CD1c-positive myeloid dendritic cell (primary cell): Measurements from ENCODE around the gene RPS28.
"Not testable (repeated sequence)": the region's sequence is repeated elsewhere in the genome, so short reads cannot be mapped to it uniquely, and the experiment has no call there.

ENCODE experiments used
- DNase-seq: peaks from one replicate; pipeline ENCODE4 v3.0.0-alpha.2; 2016; ENCODE audit errors: extremely low spot score

RPS28 gene

DNA sequence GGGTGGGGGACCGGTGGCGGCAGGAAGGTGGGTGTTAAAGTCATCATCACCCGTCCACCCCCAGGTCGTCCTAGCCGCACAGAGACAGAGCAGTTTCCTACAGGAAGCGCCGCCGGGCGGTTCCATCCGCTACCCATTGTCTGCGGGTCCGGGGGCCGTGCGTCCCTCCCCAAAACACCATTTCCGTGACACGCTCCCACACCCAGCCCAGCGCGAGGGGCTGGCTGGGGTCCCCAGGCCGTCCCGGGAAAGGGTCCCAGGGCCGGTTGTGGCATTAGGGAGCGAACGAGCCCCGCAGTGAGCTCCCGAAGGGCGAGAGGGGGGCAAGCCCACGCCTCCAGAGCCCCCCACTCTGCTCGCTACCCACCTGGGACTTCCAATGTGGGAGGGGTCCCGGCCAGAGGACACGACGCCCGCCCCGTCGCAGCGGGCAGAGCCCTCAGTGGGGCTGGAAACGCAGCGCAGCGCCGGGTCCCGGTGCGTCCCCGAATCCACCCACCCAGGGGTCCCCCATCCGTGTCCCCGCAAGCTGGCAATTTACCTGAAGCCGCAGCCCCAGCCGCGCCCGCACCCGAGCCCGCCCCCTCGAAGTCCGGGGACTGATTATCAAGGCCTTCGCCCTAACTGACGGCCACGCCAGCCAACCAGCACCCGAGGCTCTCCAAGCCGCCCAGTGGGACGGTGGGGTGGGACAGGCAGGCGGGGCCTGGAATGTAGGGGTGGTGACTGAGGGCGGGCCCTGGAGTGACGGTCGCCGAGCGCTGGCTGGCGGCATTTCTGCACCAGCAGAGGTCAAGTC, 21.6 kb downstream of the RPS28 start, which contains the start of gene KANK3:
TSS of gene KANK3 (minus strand) at position 579 of the 799 bp plus-strand sequence. CDS start 5,434 bp downstream, outside the sequence.
- DNase-seq = peak; percentile 94

DNA sequence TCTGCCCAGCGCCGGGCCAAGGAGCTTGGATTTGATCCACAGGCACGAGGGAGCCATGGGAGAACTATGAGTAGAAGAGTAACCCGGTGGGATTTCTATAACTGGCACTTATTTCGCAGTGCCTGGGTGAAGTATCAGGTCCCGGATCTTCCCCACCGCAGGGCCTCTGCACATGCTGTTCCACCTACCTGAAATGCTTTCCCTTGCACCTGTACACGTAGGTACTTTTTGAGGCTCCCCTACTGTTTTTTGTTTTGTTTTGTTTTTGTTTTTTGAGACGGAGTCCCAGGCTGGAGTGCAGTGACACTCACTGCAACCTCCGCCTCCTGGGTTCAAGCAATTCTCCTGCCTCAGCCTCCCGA, 22.2 kb downstream of the RPS28 start:
- DNase-seq = no peak

DNA sequence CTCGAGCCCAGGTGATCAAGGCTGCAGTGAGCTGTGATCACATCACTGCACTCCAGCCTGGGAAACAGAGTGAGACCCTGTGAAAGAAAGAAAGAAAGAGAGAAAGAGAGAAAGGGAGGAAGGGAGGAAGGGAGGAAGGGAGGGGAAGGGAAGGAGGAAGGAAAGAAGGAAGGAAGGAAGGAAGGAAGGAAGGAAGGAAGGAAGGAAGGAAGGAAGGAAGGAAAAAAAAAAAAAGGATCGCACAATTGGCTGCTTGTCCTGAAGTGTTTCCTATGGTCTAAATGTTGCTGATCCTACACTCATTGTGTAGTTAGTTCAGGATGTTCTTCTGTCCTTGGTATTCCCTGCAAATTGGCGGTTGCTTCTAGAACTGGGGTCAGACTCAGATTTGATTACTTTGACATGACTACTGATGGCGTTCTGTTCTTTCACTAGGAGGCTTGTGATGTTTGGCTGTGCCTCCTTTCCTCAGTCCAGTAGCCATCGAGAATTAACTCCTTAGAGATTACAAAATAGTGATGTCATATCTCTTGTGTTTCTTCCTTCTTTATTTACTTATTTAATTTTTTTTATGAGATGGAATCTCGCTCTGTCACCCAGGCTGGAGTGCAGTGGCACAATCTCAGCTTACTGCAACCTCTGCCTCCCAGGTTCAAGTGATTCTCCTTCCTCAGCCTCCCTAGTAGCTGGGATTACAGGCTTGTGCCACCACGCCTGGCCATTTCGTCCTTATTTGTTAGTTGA, 28.5 kb downstream of the RPS28 start:
- DNase-seq = not testable (repeated sequence)

DNA sequence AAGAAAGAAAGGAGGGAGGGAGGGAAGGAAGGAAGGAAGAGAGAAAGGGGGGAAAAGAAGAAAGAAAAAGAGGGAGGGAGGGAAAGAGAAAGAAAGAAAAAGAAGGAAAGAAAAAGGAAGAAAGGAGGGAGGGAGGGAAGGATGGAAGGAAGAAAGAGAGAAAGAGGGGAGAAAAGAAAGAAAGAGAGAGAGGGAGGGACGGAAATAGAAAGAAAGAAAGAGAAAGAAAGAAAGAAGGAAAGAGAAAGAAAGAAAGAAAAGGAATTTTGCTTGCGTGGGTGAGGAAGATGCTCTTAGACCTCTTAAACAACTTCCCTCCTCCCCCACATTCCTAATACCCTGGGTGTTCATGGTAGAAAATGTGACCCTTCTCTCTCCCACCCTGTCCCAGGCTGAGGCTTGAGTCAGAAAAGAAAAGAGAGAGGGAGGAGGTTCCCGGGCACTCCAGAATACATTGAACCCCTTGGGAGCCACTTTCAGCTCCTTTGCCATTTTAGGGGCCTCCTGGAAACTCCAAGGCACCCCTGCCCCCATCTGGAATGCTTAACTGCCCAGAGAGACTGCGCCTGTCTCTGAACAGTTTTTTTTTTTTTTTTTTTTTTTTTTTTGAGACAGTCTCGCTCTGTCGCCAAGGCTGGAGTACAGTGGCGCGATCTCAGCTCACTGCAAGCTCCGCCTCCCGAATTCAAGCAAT, 31.0 kb downstream of the RPS28 start:
- DNase-seq = peak; percentile 36

DNA sequence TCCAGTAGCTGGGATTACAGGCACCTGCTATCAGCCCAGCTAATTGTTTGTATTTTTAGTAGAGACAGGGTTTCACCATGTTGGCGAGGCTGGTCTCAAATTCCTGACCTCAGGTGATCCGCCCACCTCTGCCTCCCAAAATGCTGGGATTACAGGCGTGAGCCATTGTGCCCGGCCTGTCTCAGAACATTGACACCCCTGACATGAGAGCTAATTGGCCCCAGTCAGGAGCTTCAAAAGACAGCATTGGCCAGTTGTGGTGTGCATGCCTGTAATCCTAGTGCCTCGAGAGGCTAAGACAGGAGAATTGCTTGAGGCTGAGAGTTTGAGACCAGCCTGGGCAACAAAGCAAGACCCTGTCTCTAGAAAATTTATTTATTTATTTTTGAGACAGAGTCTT, 31.5 kb downstream of the RPS28 start:
- not testable (repeated sequence) for DNase-seq

DNA sequence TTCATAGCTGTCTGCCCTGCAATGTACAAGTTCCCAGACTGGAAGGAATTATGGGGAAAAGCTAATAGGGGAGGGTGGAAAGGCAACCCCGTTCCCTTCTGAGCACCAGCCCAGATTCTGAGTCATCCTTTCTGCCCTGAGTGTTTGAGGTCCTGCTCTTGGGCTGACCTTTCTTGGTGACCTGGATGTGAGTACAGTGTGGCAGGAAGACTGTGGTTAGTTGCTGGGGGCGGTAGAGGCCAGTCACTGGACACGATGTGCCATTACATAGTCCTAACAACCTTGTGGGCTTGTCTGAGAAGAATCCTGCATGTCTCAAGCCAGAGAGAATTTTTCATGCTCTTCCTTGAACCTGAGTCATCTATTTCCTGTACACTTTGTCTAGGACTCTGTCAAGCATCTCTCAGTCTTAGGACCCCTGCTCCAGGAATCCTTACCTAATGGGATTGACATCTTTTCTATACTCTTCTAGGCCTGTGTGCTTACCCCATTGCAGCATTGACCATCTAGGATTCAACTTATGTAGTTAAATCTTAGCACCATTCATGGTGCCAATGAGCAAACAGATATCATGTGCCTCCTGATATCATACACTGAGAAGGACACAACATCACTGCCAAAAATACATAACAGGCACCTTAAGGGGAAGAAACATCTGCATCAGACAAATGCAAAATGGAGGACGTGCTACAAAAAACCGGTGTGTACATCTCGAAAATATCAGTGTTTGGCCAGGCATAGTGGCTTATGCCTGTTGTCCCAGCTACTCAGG, 34.5 kb downstream of the RPS28 start:
- DNase-seq = peak; percentile 88

DNA sequence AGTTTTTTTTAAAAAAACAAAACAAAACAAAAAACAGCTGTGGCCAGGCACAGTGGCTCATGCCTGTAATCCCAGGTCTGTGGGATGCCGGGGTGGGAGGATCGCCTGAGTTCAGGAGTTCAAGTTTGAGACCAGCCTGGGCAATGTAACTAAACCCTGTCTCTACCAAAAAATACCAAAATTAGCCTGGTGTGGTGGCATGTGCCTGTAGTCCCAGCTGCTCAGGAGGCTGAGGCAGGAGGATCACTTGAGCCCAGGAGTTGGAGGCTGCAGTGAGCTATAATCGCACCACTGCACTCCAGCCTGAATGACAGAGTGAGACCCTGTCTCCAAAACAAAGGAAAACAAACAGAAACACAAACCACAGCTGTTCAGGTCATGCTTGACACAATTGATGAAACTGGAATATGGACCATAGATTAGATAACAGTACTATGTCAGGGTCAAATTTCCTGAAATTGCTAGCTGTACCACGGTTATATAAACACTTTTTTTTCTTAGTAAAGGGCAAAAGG, 35.8 kb downstream of the RPS28 start:
- no peak for DNase-seq

DNA sequence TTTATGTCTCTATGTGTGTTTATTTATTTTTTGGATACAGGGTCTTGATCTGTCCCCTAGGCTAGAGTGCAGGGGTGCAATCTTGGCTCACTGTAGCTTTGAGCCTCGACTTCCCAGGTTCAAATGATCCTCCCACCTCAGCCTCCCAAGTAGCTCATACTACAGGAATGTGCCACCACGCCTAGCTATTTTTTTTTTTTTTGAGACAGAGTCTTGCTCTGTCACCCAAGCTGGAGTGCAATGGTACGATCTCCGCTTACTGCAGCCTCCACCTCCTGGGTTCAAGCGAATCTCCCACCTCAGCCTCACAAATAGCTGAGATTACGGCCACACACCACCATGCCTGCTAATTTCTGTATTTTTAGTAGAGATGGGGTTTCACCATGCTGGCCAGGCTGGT, 37.7 kb downstream of the RPS28 start:
- no peak for DNase-seq

DNA sequence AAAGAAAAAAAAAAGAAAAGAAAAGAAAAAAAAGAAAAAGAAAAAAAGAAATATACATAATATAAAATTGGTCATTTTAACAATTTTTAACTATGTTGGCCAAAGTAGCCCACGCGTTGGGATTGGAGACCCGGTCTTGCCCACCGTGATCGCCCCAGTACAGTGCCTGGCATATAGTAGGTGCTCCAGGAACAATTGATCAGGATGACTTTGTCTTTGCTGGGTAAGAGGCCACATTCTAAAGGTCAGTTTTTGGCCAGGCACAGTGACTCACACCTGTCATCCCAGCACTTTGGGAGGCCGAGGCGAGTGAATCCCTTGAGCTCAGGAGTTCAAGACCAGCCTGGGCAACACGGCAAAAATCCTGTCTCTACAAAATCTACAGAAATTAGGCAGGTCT, 38.9 kb downstream of the RPS28 start:
- no peak for DNase-seq

DNA sequence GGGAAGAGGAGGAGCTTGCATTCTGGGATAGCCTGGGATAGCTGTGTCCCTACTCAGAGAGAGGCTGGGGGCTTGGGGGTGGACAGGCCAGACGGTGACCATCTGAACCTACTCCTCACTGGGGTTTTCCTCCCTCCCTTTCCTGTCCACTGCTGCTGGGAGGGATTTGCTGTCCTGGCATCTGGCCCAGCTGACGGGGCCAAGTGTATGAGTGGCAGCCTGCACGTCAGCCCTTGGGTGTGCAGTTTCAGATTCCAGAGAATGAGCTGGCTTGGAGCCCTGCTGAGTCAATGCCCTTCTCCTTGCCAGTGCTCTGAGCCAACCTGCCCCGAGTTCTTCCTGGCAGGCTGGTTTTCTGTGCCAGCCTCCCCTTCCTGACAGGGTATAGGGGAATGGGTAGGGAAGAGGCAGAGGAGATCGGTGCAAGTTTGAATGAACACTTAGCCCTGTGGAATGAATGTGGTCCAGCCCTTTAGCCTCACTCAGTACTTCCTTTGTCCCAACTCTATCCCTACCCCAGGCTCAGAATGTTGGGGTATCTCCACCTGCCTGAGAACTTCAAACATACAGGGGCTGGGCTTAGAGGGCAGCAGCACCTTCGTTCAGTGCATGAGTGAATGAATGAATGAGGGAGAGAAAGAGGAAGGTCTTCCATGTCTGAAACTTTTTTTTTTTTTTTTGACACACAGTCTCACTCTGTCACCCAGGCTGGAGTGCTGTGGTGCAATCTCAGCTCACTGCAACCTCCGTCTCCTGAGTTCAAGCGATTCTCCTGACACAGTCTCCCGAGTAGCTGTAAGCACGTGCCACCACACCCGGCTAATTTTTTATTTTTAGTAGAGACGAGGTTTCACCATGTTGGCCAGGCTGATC, 40.9 kb downstream of the RPS28 start:
- DNase-seq = peak; percentile 91

DNA sequence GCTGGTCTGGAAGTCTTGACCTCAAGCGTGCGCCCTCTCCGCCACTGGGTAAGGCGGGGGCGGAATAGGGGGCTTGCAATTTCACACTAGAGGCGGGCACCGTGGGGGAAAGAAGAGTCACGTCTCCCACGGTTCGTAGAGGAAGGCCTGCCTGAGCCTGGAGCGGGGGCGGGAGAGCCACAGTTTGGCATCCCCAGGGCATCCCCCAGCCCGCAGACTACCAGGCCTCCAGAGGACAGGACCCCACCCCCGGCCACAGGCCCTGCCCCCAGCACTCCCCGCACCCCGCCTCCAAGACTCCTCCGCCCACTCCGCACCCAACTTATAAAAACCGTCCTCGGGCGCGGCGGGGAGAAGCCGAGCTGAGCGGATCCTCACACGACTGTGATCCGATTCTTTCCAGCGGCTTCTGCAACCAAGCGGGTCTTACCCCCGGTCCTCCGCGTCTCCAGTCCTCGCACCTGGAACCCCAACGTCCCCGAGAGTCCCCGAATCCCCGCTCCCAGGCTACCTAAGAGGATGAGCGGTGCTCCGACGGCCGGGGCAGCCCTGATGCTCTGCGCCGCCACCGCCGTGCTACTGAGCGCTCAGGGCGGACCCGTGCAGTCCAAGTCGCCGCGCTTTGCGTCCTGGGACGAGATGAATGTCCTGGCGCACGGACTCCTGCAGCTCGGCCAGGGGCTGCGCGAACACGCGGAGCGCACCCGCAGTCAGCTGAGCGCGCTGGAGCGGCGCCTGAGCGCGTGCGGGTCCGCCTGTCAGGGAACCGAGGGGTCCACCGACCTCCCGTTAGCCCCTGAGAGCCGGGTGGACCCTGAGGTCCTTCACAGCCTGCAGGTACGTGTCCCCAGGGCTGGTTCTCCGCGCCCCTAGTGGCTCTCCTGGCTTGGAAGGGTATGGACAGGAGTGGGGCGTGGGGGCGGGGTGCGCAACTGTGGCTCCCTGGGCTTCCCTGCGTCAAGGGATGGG, 42.8 kb downstream of the RPS28 start, which contains the start of gene ANGPTL4:
TSS of gene ANGPTL4 (plus strand) at position 353 of the 969 bp plus-strand sequence. CDS start at position 520, 167 bp downstream.
- DNase-seq = peak; percentile 47

DNA sequence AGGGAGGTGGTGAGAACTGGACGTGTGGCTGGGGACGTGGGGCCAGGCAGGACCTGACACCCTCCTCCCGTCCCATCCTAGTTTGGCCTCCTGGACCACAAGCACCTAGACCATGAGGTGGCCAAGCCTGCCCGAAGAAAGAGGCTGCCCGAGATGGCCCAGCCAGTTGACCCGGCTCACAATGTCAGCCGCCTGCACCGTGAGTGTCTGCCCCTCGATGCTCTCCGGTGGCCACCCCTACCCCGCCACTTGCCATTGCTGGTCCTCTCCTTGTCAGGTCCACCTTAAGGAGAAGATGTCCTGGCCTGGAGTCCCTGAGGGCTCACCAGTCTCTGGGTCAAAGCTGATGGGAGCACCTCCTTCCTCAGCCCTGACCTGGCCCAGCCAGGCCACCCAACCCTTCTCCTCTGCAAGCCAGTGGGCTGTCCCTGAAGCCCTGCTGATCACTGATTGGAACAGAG, 44.9 kb downstream of the RPS28 start:
- DNase-seq = no peak

DNA sequence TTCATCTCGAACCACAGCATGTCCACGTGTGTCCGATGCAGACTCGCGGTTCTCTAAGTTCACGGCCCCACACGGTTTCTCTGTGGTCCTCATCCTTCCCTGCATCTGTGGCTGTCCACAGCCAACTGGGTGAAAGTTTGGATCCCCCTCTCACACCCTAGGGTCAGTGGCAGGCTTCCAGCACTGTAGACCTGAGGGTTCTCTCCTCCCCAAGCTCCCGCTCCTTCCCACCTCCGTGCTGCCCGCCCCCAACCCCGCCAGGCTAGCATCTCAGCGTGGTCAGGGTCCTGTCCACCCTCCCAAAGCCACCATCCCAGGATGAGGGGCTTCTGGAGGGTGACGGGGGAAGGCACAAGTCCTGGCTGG, 45.6 kb downstream of the RPS28 start:
- no peak for DNase-seq

DNA sequence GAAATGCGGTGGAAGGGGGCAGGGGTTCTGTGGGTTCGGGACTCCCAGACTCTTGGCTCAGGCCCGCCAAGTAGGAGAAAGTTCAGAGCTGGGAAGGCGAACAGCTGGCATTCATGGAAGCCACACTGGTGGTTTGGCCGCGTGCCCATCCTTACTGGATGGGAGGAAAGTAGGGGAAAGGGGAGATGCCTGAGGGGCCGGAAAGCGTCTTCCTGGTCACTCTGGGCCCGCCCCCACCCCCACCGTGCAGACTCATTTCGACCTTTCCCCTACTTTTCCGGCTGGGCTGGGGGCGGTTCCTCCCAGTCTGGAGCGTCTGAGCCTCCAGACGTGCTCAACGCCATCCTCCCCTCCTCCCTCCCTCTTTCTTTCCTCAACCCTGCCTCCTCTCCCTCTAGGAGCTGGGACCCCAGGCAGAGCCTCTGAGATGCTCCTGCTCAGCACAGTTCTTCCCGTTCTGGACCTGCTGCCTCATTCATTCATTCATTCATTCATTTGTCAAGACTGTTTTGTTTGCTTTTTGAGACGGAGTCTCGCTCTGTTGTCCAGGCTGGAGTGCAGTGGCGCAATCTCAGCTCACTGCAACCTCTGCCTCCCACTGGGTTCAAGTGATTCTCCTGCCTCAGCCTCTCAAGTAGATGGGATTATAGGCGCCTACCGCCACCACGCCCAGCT, 46.2 kb downstream of the RPS28 start:
- DNase-seq = peak; percentile 39

DNA sequence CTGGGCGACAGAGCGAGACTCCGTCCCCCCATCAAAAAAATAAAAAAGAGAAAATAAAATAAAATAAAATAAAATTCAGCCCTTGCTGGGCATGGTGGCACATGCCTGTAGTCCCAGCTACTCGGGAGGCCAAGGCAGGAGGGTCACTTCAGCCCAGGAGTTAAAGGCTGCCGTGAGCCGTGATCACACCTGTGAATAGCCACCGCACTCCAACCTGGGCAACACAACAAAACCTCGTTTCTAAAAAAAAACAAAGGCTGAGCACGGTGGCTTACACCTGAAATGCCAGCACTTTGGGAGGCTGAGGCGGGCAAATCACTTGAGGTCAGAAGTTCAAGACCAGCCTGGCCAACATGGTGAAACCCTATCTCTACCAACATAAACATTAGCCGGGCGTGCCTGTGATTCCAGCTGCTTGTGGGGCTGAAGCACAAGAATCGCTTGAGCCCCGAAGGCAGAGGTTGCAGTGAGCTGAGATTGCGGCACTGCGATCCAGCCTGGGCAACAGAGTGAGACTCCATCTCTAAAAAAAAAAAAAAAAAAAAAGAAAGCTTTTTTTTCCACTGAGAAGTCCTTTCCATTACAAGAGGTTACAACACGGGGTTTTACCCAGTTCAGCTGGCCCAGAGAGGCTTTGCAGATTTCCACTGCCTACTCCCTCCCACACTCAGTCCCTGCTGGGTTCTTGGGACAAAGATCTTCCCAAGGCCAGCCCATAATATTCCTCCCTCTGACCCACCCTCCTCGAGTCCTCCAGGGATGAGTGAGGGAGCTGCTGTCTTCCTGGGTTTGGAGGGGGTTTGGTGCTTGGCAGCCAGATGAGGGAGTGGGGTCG, 49.1 kb downstream of the RPS28 start:
- DNase-seq = no peak

DNA sequence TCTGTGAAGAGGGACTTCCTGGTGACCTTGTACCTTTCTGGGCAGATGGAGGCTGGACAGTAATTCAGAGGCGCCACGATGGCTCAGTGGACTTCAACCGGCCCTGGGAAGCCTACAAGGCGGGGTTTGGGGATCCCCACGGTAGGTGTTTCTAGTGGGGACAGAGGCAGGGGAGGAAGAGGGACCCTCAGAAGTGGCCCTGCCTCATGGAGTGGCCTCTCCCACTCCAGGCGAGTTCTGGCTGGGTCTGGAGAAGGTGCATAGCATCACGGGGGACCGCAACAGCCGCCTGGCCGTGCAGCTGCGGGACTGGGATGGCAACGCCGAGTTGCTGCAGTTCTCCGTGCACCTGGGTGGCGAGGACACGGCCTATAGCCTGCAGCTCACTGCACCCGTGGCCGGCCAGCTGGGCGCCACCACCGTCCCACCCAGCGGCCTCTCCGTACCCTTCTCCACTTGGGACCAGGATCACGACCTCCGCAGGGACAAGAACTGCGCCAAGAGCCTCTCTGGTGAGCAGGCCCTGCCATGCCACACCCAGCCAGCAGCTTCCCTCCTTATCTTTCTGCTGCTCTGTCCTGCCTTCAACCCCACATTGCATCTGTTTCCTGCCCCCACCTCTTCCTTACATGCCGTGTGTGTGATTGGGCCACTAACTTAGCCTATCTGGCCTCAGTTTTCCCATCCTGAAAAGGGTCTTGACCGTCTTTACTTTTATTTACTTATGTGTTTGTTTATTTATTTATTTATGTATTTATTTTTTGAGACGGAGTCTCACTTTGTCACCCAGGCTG, 49.9 kb downstream of the RPS28 start:
- DNase-seq = no peak
